ENCODE measurements around the gene OR1L4.

GRCh38 chr9:122719218-122719617 lies 4.6 kb upstream of the OR1L4 start:
- TF ChIP-seq POLR2AphosphoS5 (IDR thresholded peaks at IDR 0.05; ENCODE audit: low read depth, low read length): no peak
- no peak for TF ChIP-seq TAF1 (IDR thresholded peaks at IDR 0.05; ENCODE audit: borderline replicate concordance, insufficient read depth, low read length)
